Ishikawa (cell line): ENCODE results near the gene MAT2A.

Source experiments
- CEBPB ChIP-seq: IDR thresholded peaks from 2 replicates; pipeline ENCODE4 v1.6.1; 2012
- CREB1 ChIP-seq: IDR thresholded peaks from 2 replicates; pipeline ENCODE4 v1.6.1; 2012; ENCODE audit warnings: low read depth
- EGR1 ChIP-seq: IDR thresholded peaks from 2 replicates; pipeline ENCODE4 v1.6.1; 2012
- EP300 ChIP-seq: IDR thresholded peaks from 2 replicates; pipeline ENCODE4 v1.6.1; 2012; ENCODE audit warnings: borderline replicate concordance
- FOXM1 ChIP-seq: IDR thresholded peaks from 2 replicates; pipeline ENCODE4 v1.6.1; 2012; ENCODE audit warnings: low read depth, borderline replicate concordance
- MAX ChIP-seq: IDR thresholded peaks from 2 replicates; pipeline ENCODE4 v1.6.1; 2012
- NFIC ChIP-seq: IDR thresholded peaks from 2 replicates; pipeline ENCODE4 v1.6.1; 2012
- RAD21 ChIP-seq: IDR thresholded peaks from 2 replicates; pipeline ENCODE4 v1.6.1; 2012; ENCODE audit warnings: low read depth
- REST ChIP-seq: IDR thresholded peaks from 2 replicates; pipeline ENCODE4 v1.6.1; 2012; ENCODE audit warnings: low read depth, mild to moderate bottlenecking
- TAF1 ChIP-seq: IDR thresholded peaks from 2 replicates; pipeline ENCODE4 v1.6.1; 2012; ENCODE audit warnings: low read depth, mild to moderate bottlenecking
- TCF12 ChIP-seq: IDR thresholded peaks from 2 replicates; pipeline ENCODE4 v1.6.1; 2012; ENCODE audit warnings: low read depth
- TEAD4 ChIP-seq: IDR thresholded peaks from 2 replicates; pipeline ENCODE4 v1.6.1; 2012
- USF1 ChIP-seq: IDR thresholded peaks from 2 replicates; pipeline ENCODE4 v1.6.1; 2012
- YY1 ChIP-seq: IDR thresholded peaks from 2 replicates; pipeline ENCODE4 v1.6.1; 2012; ENCODE audit warnings: low read depth
- ZBTB7A ChIP-seq: IDR thresholded peaks from 2 replicates; pipeline ENCODE4 v1.6.1; 2012; ENCODE audit warnings: low read depth

The MAT2A gene

GRCh38 chr2:85525567-85525966 lies 13.4 kb upstream of the MAT2A start:
- no peak for TF ChIP-seq YY1
- TF ChIP-seq ZBTB7A = no peak
- no peak for TF ChIP-seq EGR1
- no peak for TF ChIP-seq TEAD4
- TF ChIP-seq TCF12 = no peak
- no peak for TF ChIP-seq NFIC
- TF ChIP-seq USF1 = no peak

- TF ChIP-seq FOXM1 = no peak
These were observed 11.2 kb upstream of the MAT2A start for GRCh38 chr2:85527787-85528186.

GRCh38 chr2:85528355-85528754 lies 10.6 kb upstream of the MAT2A start:
- TF ChIP-seq ZBTB7A = no peak
- TF ChIP-seq EP300 = no peak
- no peak for TF ChIP-seq FOXM1
- no peak for TF ChIP-seq TAF1
- no peak for TF ChIP-seq TEAD4
- TF ChIP-seq TCF12 = no peak
- TF ChIP-seq NFIC = no peak
- TF ChIP-seq CEBPB = no peak
- TF ChIP-seq REST = no peak
- TF ChIP-seq EGR1 = no peak
- no peak for TF ChIP-seq CREB1
- TF ChIP-seq USF1 = no peak
- no peak for TF ChIP-seq MAX
- TF ChIP-seq RAD21 = no peak
- no peak for TF ChIP-seq YY1

GRCh38 chr2:85529809-85530208 lies 9.2 kb upstream of the MAT2A start:
- TF ChIP-seq RAD21 (no peak), TCF12 (no peak), USF1 (no peak), CEBPB (no peak), TAF1 (no peak), MAX (no peak), REST (no peak), YY1 (no peak), EGR1 (no peak), FOXM1 (no peak), EP300 (no peak), NFIC (no peak), ZBTB7A (no peak)

- TF ChIP-seq TEAD4 = no peak
- TF ChIP-seq CEBPB = 0 out of 2 replicates have a peak, but pooled peaks have one; percentile 46
These were observed 7.4 kb upstream of the MAT2A start for GRCh38 chr2:85531589-85531988.

- TF ChIP-seq NFIC (no peak), CREB1 (no peak), TEAD4 (no peak), YY1 (no peak), ZBTB7A (no peak), FOXM1 (no peak), MAX (no peak), USF1 (no peak)
These were observed 4.9 kb upstream of the MAT2A start for GRCh38 chr2:85534099-85534498.
